Limb (tissue), 2 donors: Measurements from ENCODE around the gene RCN1.
"Not testable (repeated sequence)": the region's sequence is repeated elsewhere in the genome, so short reads cannot be mapped to it uniquely, and the experiment has no call there.

Experiments used
- DNase-seq, 2 donors: peaks; one replicate each; pipeline ENCODE4 v3.0.0-alpha.2; 2016; ENCODE audit errors: extremely low spot score in 2 of 2

The RCN1 gene

GRCh38 chr11:32073644-32074026, 17.2 kb upstream of the RCN1 start:
- DNase-seq = no peak

DNA sequence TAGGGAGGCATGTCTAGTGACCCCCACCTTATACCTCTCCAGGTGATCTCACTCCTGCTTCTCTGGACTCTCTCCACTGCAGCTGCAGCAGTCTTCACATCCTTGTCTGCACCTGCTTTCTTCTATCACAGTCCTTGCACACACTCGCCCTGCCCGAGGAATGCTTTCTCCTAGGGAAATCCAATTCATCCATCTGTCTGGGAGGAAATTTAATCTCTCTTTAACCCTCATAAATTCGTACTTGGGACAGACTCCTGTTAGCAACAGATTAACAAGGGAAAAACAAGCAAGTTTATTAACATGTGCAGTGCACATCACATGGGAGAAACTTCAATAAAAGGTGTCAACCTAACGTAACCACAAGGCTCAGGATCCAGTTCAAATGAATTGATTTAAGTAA, 11.3 kb upstream of the RCN1 start:
- DNase-seq = no peak

GRCh38 chr11:32080361-32080980, 10.4 kb upstream of the RCN1 start:
- DNase-seq = no peak

DNA sequence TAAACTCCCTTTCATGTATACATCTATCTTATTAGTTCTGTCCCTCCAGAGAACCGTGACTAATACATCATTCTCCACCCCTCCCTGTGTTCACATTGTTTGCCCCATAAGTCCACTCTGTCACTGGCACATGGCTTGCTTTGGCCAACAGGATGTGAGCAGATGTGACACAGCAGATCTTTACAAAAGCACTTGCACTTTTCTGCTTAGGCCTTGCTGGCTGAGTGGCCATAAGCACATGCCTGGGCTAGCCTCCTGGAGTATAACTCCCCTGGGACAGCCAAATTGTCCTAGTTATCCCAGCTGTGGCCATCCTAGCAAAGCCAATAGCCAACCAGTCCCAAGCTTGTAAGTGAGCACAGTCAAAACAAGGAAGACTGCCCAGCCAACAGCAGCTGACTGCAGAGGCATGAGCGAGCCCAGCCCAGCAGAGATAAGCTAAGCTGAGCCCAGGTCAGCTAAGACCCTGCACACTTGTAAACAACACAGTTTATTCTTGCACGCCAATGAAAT, 9.7 kb upstream of the RCN1 start:
- DNase-seq = no peak

DNA sequence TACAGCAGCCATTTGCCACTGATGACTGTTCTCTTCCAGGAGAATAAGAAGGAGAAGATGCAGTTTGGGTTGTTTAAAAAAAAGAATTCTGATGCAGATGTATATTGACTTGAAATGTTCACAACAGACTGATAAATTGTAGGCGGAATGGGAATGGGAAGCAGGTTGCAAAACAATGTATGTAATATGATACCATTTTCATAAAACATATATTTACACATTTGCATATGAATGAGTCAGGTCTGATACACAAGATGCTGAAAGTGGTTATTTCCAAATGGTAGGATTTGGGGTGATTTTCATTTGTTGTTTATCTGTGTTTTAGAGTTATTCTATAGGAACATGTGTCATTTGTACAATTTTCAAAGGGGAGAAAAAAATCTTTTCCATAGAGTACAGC, 9.0 kb upstream of the RCN1 start:
- DNase-seq = no peak

DNA sequence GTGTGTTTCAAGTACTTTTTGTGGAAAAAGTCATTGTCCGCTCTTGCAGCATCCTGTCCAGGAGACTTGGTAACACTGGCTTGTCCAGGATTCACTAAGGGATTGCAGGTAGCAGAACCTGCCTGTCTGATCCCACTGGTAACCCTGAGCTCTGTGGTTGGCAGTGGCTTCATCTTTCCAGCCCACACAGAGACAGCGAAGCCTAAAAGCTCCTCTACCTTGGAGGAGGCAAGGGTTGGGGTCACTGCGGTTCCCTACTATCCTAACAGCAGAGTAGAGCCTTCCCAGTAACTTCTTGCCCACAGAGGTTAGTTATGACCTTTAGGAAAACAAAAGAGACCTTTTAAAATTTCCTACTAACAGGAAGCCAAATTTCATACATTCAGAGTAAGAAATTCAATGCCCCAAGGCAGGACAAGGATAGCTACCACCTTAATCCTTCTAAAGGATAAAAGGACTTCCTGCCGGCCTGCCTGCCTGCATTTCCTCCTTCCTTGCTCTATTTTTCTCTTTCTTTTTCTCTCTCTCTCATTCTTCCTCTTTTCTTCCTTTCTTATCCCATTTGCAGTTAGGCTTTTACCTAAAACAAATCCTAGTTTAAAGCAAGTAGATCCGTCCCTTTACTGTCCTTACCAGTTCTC, 8.4 kb upstream of the RCN1 start:
- no peak for DNase-seq

GRCh38 chr11:32087597-32087996, 3.3 kb upstream of the RCN1 start:
- no peak for DNase-seq

- no peak for DNase-seq
These were observed 2.5 kb upstream of the RCN1 start for GRCh38 chr11:32088117-32088941.

- DNase-seq = no peak
These were observed 1.8 kb downstream of the RCN1 start for GRCh38 chr11:32092581-32093170.

GRCh38 chr11:32094923-32095322, 4.0 kb downstream of the RCN1 start:
- DNase-seq = no peak

- no peak for DNase-seq
These were observed 7.4 kb downstream of the RCN1 start for GRCh38 chr11:32098142-32098903.

DNA sequence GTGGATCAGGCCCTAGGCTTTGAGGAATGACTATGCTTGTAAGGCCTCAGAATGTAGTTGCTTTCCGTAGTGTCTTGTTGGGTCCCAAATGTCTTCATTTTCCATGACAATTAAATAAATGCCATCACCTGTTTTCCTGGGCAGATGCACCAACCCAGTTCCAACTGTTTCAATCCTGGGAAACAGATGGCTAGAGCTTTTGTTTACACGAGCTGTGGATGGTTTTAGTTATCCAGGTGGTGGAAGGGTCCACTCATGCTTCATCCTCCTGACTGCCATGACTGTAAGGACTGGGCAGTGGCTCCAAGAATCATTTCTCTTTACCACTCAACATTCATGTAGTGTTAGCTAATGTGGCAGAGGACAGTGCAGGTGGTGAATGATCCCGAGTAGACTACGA, 8.6 kb downstream of the RCN1 start:
- DNase-seq = no peak

DNA sequence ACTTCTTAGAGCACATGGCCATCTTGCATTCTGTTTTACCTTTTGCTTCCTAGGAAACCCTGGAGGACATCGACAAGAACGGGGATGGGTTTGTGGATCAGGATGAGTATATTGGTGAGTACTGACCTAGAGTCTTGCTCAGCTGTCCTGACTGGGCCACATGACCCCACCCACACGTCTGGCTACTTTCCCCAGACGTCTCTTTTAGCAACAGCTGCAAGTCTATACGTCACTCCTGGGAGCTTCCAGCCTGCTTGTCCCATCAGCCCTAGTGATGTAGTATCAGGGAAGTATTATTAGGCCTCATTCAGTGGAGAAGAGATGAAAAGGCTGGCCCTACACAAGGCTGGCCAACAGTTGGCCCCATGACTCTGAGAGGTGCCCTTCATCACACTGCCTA, 9.6 kb downstream of the RCN1 start:
- no peak for DNase-seq

- no peak for DNase-seq
These were observed 10.9 kb downstream of the RCN1 start for GRCh38 chr11:32101791-32102190.

- not testable (repeated sequence) for DNase-seq
These were observed 12.3 kb downstream of the RCN1 start for GRCh38 chr11:32103121-32103719.

GRCh38 chr11:32103941-32104340, 13.1 kb downstream of the RCN1 start:
- DNase-seq = no peak

DNA sequence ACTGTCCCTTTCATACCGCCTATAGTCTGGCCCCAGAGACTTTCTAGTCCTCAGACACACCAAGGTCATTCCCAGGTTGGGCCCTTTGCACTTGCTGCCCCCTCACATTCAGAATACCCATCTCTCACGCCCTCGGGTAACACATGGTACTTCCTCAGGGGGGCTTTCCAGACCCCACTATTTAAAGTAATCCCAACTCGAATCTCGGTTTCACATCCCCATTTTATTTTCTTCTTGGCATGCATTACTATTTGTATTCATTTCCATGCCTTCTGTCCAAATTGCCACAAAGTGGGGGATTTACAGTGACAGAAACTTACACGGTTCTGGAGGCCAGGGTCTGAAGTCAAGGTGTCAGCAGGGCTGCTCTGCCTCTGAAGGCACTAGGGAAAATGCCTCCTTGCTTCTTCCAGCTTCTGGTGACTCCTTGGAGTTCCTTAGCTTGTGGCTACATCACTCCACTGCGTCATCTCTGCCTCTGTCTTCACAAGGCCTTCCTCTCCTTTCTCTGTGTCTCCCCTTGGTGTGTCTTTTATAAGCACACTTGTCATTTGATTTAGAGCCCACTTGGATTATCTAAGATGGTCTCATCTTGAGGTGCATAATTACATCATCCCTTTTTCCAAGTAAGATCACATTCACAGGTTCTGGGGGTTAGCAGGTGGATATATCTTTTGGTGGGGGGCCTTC, 15.1 kb downstream of the RCN1 start:
- DNase-seq = no peak

GRCh38 chr11:32107647-32108046, 16.8 kb downstream of the RCN1 start:
- no peak for DNase-seq

- DNase-seq = no peak
These were observed 17.7 kb downstream of the RCN1 start for GRCh38 chr11:32108576-32108975.

DNA sequence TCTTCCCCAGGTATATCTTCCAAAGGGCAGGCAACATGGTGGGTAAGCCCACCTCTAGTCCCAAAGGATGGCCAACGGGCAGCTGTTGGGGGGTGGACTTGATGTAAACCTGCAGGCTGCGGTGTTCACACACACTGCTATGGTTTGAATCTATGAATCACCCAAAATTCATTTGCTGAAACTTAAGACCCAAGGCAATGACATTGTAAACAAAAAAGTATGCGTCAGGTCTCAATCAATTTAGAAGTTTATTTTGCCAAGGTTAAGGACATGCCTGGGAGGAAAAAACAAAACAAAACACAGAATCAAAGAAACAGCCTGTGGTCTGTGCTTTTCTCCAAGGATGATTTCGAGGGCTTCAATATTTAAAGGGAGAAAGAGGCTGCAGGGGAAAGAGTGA, 18.3 kb downstream of the RCN1 start:
- DNase-seq = no peak
